Left renal pelvis (tissue), 4 donors: ENCODE measurements around the gene CLEC9A. TPM values are rescaled to one million over a fixed set of nuclear protein-coding genes. Genes with fewer than 3 reads are reported as not detected.

ENCODE experiments used
- DNase-seq, 4 donors: peaks; one replicate each; pipeline ENCODE4 v3.0.0-alpha.2; 2013; ENCODE audit warnings: low read depth in 4 of 4, low spot score in 3 of 4
- polyA plus RNA-seq, 4 donors: library from polyadenylated mRNA; unstranded; fragments of 120-200 nt; gene quantifications; one replicate each; pipeline ENCODE4 v1.2.1, GENCODE V29; 2013; ENCODE audit not compliant: insufficient read length in 4 of 4

The CLEC9A gene
- polyA plus RNA-seq, 4 donors: 0.10 to 0.33 (median 0.24) TPM

DNA sequence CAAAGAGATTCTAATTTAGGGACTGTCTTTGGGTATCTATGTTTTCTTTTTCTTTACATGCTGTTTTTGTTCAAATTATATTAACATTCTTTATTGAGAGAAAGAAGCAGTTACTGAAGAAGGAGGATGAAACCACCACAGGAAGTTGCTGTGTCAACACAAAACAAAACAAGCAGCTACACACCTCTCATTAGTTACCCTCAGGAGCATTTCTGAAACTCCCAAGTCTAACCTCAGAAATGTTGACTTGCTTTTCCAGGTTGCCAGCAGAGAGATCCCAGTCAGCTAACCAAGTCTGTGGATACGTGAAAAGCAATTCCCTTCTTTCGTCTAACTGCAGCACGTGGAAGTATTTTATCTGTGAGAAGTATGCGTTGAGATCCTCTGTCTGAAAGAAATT lies 34.8 kb downstream of the CLEC9A start:
- DNase-seq: no peak

DNA sequence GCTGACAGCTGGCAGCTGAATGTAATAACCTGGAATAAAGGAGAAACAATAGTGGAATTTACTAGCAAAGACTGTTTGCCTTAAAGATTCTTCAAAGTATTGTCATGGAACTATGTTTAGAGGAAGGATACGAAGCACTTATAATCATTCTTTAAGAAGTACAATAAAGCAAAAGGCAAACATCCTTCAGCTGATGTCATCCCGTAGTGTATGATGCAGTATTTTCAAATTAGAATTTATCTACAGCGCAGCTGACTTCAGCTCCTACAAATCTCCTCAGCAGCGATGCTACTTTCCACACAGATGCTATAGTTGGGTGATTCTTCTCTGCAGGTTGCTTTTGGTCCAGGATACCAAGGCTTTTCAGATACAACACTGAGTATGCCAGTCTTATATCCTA lies 36.8 kb downstream of the CLEC9A start:
- no peak for DNase-seq

DNA sequence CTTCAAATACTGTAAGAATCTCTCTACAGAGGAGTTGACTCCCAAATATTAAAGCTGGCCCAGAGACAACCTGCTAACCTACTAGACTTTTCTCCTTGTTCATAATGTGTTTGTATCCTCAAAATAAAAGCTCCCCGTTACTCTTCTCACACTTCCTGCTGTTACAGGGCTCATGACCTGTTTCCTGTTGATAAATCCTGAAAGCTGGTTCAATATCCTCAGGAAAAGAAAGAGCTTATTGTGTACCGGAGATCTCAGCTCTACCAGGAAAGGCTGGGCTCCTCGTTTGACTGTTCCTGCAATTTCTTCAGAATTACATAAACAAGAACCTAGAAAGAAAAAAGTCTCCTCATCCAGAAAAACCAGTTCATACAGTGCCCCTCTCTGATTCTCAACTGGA lies 37.5 kb downstream of the CLEC9A start:
- no peak for DNase-seq

DNA sequence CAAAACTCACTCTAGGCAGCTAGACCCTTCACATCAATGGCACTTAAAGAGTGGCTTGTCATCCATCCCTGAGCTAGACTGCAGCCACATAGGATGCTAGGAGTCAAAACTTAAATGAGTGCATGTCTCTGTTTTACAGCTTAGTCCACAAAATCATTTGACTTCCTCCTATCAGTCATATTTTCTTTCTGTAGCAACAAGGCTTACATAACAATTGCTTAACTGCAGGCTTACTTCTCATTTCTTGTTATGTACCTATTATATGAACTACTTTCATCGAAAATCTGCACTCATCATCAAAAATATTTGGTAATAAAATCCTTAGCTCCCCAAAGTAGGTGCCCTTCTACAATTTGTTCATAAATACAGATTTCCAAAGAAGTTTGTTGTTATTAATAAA lies 38.2 kb downstream of the CLEC9A start:
- DNase-seq: no peak

DNA sequence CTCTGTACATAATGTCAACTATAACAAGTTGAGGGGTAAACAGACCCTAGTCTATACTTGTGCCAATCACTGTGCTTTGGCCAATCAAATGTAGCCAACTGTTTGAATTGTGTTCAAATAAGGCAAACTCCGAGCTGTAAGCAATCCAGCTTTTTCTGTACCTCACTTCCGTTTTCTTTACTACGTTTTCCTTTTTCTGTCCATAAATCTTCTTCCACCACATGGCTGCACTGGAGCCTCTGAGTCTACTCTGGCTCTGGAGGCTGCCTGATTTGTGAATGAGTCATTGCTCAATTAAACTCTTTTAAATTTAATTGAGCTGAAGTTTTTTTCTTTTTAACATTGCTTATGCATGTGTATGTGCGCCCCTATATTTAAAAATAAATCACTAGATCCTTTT lies 38.6 kb downstream of the CLEC9A start:
- DNase-seq: no peak

DNA sequence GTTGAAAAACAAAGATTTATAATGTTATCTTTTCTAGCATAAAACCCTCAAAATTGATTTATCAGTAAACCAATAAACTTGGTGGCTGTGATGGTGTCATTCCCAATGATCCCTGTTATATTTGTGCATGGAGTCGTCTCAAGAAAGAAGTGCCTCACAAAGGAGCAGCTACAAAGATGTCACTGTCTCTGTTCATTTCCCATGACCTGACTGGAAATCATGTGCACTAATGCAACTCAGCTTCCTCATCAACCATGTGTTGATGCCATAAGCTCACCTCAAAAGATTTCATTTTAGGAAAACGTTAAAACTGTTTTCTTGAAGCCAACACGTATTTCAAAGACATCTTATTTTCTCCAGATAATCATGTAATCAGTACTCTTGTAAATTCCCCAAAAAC lies 39.5 kb downstream of the CLEC9A start:
- no peak for DNase-seq

DNA sequence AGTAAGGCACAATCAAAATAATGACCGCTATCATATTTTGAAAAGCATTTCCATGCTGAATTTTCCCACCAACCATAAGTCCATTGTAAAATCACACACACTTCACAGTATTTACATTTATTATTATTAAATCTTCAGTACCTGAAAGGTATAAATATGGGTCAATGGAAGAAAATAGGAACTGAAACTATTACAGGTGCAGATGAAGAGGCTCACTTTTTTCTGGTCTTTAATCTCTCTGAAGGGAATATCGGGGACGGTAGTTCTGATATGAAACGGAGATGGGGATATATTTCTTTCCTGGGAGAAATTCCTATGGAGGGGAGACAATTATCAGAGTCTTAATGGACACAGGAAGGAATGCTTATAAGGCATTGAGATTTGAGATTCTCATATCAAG lies 39.9 kb downstream of the CLEC9A start:
- DNase-seq: no peak

DNA sequence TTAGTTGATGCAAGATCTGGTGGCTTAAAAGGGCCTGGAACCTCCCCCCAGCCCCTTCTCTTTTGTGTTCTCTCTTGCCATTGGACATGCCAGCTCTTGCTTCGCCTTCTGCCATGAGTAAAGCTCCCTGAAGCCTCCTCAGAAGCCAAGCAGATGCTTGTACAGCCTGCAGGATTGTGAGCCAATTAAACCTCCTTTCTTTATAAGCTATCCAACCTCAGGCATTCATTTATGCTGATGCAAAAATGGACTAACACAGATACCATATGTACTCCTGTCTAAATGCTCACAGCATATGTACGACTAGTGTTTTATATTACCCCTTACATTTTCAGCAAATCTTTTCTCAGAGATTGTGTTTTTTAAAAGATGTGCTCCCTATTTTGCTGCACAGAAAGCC lies 41.6 kb downstream of the CLEC9A start:
- DNase-seq: no peak

DNA sequence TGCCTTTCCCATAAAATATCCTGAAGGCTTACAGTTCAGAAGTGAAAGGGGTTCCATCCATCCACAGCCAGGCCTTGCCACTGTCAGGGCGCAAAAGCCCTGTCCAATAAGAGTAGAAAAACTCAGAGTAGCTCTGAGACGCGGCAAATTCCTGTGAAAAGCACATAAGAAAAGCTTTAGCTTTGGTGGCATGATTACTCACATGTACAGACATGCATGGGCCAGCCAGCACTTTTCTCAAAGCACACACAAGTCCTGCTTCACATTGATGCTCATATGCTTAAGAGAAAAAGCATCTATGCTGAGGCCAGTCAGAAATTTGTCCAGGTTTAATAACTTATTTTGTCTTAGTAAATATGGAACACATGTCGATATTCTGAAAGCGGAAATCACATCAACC lies 42.8 kb downstream of the CLEC9A start:
- DNase-seq: no peak

DNA sequence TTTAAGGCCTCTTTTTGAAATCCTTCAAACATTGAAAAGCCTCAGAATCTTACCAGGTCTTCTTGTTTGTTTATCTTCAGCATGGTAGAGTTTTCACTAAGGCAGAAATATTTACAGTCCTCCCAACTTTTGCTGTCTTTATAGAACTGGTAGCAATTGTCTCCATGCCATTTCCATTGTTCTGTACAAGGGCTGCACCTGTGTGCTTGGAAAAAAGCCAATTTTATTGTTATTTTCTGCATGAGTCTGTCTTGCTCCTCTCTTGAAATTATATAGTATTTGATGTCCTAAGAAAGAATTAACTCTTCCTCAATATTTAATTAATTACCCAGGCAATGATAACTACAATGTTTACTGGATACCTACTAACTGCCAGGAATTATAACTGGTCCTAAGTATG lies 45.0 kb downstream of the CLEC9A start:
- DNase-seq: no peak

DNA sequence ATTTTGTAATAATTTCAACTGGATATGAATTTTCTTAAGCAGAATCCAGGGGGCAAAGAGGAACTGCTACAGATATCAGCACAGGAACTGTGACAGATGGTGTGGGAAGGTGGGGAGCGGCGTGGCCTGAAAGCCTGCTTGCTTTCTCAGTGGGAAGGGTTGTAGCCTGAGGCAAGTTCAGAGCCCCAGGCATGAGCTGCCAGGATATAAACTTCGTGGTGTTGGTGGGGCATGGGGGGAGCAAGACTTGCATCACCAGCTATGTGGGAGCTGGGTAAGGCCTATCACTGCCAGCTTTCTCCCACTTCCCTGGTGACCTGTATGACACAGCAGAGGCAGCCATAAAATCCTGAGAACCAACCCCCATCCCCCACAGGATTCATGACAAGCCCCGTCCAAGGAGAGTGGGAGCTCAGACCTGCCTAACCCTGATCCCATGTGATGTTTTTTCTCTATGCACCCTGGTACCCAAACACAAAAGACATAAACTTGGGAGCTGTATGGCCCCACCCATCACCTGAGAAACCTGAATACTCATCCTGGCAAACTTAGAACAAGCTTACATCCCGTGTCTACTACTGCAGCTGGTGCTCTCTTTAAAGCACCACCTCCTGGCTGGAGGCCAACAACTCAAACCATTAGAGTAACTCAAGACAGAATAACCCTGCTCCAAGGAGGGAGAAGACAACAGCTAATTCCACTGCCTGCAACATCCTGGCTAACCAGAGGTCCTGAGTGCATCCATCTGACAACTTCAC lies 51.8 kb downstream of the CLEC9A start:
- no peak for DNase-seq

DNA sequence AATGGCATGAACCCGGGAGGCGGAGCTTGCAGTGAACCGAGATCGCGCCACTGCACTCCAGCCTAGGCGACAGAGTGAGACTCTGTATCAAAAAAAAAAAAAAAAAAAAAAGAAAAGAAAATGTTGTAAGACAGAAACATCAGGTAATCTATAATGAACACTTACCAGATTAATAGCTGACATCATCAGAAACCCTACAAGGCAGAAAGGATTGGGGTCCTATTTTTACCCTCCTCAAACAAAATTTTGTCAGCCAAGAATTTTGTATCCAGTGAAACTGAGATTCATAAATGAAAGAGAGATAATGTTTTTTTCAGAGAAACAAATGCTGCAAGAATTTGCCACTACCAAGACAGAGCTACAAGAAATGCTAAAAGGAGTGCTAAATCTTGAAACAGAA lies 54.3 kb downstream of the CLEC9A start:
- DNase-seq: no peak

DNA sequence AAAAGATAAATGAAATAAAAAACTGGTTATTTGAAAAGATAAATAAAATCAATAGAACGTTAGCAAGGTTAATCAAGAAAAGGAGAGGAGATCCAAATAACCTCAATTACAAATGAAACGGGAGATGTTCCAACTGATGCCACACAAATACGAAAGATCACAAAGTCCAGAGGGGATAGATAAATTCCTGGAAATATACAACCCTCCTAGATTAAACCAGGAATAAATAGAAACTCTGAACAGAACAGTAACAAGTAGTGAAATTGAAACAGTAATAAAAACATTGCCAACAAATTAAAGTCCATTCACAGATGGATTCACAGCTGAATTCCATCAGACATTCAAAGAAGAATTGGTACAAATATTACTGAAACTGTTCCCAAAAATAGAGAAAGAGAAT lies 55.9 kb downstream of the CLEC9A start:
- no peak for DNase-seq

DNA sequence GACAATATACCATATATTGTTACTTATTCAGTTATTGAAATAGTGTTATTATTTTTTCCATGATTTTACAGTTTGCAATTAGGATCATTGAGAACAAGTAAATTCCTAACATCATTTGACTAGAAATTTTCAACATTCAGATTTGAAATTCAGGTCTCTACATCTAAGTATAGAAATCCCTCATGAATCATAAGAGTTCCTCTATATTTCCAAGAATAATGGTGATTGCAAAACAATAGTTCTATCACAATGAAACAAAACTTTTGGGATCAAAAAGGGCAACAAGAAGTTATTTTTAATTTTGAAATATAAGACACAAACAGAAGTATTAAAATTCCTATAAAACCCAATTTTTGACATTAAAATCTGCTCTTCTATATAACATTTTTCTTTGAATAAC lies 57.5 kb downstream of the CLEC9A start:
- no peak for DNase-seq

DNA sequence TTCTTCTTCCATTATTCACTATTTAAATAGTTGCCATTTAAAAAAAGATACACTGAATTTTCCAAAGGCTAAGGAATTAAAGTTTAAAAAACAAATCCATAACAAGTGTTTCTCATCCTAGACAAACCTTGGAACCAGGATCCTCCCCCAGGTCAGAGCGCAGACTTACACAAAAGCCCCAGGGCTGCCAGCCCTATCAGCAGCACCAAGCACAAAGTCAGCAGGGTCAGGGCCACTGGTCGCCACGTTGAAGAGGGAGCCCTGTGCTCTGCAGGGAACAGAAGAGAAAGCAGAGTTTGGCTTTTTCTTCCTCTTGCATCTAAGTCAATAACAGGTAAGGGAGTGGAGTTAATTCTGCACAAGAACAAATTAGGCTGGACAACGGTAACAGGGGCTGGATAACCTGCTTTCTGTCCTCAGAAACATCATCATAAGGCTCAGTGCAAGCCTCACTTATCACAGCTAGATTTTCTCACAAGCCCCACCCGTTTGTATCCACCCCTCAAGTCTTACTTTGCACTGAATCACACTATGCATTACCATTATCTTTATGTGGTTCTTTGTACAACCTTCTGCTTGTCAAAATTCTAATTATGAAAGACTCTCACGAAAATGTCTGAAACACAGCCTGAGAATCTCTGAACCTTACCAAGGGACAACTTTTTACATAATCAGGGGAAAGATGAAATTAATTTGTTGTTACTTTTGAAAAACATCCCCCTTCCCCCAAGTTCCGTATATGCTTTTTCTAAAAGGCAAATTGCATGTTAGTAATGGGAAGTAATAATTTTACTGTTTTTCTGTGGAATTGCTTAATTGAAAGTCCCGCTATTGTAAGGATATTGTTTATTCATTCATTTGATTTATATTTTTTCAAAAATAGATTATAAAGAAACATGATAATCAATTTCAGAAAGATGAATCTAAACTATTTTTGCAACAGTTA lies 58.7 kb downstream of the CLEC9A start:
- no peak for DNase-seq

DNA sequence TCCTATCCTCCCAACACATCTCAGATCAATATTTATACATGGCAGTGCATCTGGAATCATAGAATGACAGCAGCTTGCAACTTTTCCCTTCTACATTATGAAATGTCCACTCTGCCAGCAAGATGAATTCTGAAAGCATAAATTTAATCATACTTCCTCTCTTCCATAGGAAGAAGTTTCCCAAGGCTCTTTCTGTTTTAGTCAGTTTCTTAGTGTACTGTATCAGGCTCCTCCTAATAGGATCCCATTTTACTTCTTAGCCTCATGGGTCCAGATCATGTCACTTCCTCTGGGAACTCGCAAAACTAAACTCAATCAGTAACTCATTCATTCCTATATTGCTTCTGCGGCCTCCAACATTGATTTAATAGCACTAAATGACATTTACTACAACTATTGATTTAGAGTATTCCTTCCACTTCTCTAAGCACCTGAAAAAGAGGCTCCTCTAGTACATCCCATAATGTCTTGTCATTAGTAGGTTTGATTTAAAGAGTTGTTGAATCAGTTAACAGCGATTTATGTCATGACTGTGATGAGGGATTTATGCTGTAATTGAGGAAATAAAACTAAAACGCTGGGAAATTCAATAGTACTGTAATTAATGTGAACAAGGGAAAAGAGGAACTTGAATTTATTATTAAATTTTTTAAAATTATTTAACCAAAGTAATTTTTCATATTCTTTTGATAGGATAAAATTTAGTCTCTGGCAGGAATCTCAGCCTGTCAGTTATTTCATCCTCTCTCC lies 64.3 kb downstream of the CLEC9A start:
- DNase-seq: no peak

DNA sequence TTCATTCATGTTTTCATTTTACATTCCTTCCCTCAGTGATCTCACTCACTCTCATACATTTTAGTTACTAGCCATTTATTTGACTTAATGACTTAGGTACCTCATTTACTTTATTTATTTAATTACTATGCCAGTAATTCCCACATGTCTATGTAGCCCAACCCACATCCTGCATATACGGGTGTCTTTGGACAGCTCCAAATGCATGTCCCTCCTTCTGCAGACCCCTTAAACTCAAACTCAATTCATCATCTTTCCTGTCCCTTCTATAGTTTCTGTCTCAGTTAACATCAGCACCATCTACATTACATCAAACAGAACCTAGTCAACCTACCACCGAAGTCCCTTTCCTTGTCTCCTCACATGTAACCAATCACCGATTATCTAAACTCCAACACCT lies 65.5 kb downstream of the CLEC9A start:
- DNase-seq: no peak

DNA sequence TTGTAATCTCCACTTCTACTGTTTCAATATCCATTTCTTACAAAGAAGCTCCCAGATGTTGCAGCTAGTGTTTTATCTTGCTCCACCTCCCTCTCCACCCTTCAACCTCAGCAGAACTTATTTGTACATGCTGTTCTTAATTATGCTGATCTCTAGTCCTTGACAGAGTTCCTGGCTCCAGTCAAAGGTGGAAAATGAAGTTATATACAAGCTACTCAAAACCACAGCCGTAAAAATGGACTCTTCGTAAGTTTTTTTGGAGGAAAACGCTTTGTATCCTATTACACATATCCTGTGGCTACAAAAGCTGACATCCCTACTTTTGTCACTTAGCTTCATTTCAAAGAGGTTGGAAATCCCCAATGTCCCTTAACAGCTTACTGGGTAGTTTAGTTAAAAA lies 67.0 kb downstream of the CLEC9A start:
- DNase-seq: no peak

DNA sequence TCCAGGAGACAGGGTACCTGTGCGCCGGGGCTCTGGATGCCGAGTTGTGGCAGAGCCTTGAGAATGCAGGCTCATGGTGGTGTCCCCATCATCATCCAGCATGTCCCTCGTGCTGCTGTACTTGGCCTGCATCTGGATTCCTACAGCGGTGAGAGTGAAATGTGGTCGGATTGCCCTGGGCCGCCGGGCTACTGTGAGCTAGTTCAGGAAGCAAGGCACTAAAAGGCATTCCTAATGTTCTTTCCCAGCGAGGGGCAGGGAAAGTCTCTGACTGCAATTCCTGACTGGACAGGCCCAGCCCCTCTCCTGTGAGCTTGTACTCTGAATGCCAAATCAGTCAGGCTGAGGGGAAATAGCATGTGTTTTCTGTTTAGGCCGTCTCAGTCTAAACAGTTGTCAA lies 68.3 kb downstream of the CLEC9A start, which contains the start of gene CLEC1A:
TSS of gene CLEC1A (minus strand) at position 195 of the 400 bp plus-strand sequence. CDS start at position 132, 63 bp downstream.
- no peak for DNase-seq

DNA sequence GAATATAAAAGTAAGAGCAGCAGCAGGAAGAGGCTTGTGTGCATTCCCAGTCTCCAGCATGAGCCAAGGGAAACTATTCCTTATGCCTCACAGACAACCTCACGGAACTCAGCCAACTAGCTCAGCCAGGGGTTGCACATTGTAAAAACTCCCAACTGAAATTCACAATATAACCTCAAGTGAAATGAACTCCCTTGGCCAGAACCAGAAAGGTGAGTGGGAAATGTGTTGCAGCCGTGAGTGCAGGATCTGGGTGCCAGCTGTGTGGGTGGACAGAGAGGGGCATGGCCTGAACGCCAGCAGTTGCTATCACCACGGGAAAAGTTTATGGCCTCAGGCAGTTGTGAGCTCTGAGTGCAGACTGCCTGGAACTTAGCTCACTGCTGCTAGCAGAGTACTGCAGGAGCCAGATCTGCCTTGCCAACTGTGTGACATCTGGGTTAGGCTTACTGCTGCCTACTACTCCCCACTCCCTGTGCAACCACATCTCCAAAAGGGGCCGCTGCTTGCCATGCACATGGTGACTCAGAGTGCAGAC lies 70.6 kb downstream of the CLEC9A start:
- no peak for DNase-seq
